ENCODE data around the gene PPP1R11.
"Not testable (repeated sequence)": the region's sequence is repeated elsewhere in the genome, so short reads cannot be mapped to it uniquely, and the experiment has no call there.

PPP1R11 gene

GRCh38 chr6:30066577-30067459 lies at the start of gene PPP1R11:
PPP1R11 (plus strand) TSS chr6:30067198; CDS start chr6:30067411, 213 bp downstream.
- DNase-seq: peak; percentile 97
- Mint-ChIP-seq H3K4me1 (ENCODE audit: low read depth) (peaks cover 60% of the 10 kb centered on the region), H3K9me3 (peaks cover 6% of the 10 kb centered on the region), H3K27me3 (peaks cover 15% of the 10 kb centered on the region), H3K36me3 (ENCODE audit: low read depth) (peaks cover 78% of the 10 kb centered on the region), H3K4me3 (peak within 1 kb of the TSS; percentile 92), H3K27ac (peak within 1 kb of the TSS; percentile 98)

- DNase-seq: no peak
- H3K27me3 Mint-ChIP-seq: no peaks in the 10 kb centered on the region
- H3K4me3 Mint-ChIP-seq: no peak overlapping the region
- H3K36me3 Mint-ChIP-seq (ENCODE audit: low read depth): peaks cover 23% of the 10 kb centered on the region
- H3K27ac Mint-ChIP-seq: no peak overlapping the region
- H3K9me3 Mint-ChIP-seq: no peaks in the 10 kb centered on the region
- H3K4me1 Mint-ChIP-seq (ENCODE audit: low read depth): no peaks in the 10 kb centered on the region
Observed at GRCh38 chr6:30019819-30020218, 47.2 kb upstream of the PPP1R11 start.

- no peak overlapping the region for H3K4me3 Mint-ChIP-seq
- peaks cover 20% of the 10 kb centered on the region for H3K36me3 Mint-ChIP-seq (ENCODE audit: low read depth)
- no peak for DNase-seq
- H3K4me1 Mint-ChIP-seq (ENCODE audit: low read depth): no peaks in the 10 kb centered on the region
- H3K9me3 Mint-ChIP-seq: no peaks in the 10 kb centered on the region
- no peak overlapping the region for H3K27ac Mint-ChIP-seq
- H3K27me3 Mint-ChIP-seq: no peaks in the 10 kb centered on the region
Observed at GRCh38 chr6:30020626-30021025, 46.4 kb upstream of the PPP1R11 start.

- H3K4me3 Mint-ChIP-seq: no peak overlapping the region
- no peak for DNase-seq
- H3K4me1 Mint-ChIP-seq (ENCODE audit: low read depth): no peaks in the 10 kb centered on the region
- no peak overlapping the region for H3K27ac Mint-ChIP-seq
- no peaks in the 10 kb centered on the region for H3K27me3 Mint-ChIP-seq
- H3K36me3 Mint-ChIP-seq (ENCODE audit: low read depth): peaks cover 22% of the 10 kb centered on the region
- H3K9me3 Mint-ChIP-seq: no peaks in the 10 kb centered on the region
Observed at GRCh38 chr6:30022189-30022588, 44.8 kb upstream of the PPP1R11 start.

- not testable (repeated sequence) for H3K27me3 Mint-ChIP-seq; H3K4me3 Mint-ChIP-seq; H3K4me1 Mint-ChIP-seq (ENCODE audit: low read depth); DNase-seq; H3K27ac Mint-ChIP-seq; H3K9me3 Mint-ChIP-seq
- H3K36me3 Mint-ChIP-seq (ENCODE audit: low read depth): peaks cover 22% of the 10 kb centered on the region
Observed at GRCh38 chr6:30022712-30023111, 44.3 kb upstream of the PPP1R11 start.

GRCh38 chr6:30025186-30025585 lies 41.8 kb upstream of the PPP1R11 start:
- no peaks in the 10 kb centered on the region for H3K4me1 Mint-ChIP-seq (ENCODE audit: low read depth)
- H3K27ac Mint-ChIP-seq: no peak overlapping the region
- H3K9me3 Mint-ChIP-seq: no peaks in the 10 kb centered on the region
- H3K36me3 Mint-ChIP-seq (ENCODE audit: low read depth): peaks cover 14% of the 10 kb centered on the region
- no peak overlapping the region for H3K4me3 Mint-ChIP-seq
- no peaks in the 10 kb centered on the region for H3K27me3 Mint-ChIP-seq
- no peak for DNase-seq

GRCh38 chr6:30029588-30029987 lies 37.4 kb upstream of the PPP1R11 start:
- Mint-ChIP-seq H3K27ac (no peak overlapping the region), H3K36me3 (ENCODE audit: low read depth) (peaks cover 28% of the 10 kb centered on the region), H3K27me3 (no peaks in the 10 kb centered on the region), H3K4me1 (ENCODE audit: low read depth) (no peaks in the 10 kb centered on the region), H3K4me3 (no peak overlapping the region), H3K9me3 (no peaks in the 10 kb centered on the region)
- no peak for DNase-seq

- H3K9me3 Mint-ChIP-seq: no peaks in the 10 kb centered on the region
- no peaks in the 10 kb centered on the region for H3K4me1 Mint-ChIP-seq (ENCODE audit: low read depth)
- DNase-seq: no peak
- no peaks in the 10 kb centered on the region for H3K27me3 Mint-ChIP-seq
- H3K27ac Mint-ChIP-seq: no peak overlapping the region
- H3K4me3 Mint-ChIP-seq: no peak overlapping the region
- H3K36me3 Mint-ChIP-seq (ENCODE audit: low read depth): peaks cover 34% of the 10 kb centered on the region
Observed at GRCh38 chr6:30031381-30031780, 35.6 kb upstream of the PPP1R11 start.

- not testable (repeated sequence) for H3K9me3 Mint-ChIP-seq; H3K4me1 Mint-ChIP-seq (ENCODE audit: low read depth); DNase-seq; H3K27ac Mint-ChIP-seq; H3K27me3 Mint-ChIP-seq; H3K4me3 Mint-ChIP-seq
- H3K36me3 Mint-ChIP-seq (ENCODE audit: low read depth): peaks cover 32% of the 10 kb centered on the region
Observed at GRCh38 chr6:30033440-30033839, 33.6 kb upstream of the PPP1R11 start.

- no peak for DNase-seq
- Mint-ChIP-seq H3K4me1 (ENCODE audit: low read depth) (no peaks in the 10 kb centered on the region), H3K36me3 (ENCODE audit: low read depth) (peaks cover 29% of the 10 kb centered on the region), H3K9me3 (no peaks in the 10 kb centered on the region), H3K4me3 (no peak overlapping the region), H3K27me3 (no peaks in the 10 kb centered on the region), H3K27ac (no peak overlapping the region)
Observed at GRCh38 chr6:30035784-30036183, 31.2 kb upstream of the PPP1R11 start.

- H3K27ac Mint-ChIP-seq: no peak overlapping the region
- peaks cover 1% of the 10 kb centered on the region for H3K4me1 Mint-ChIP-seq (ENCODE audit: low read depth)
- H3K9me3 Mint-ChIP-seq: no peaks in the 10 kb centered on the region
- no peak for DNase-seq
- peaks cover 24% of the 10 kb centered on the region for H3K36me3 Mint-ChIP-seq (ENCODE audit: low read depth)
- H3K4me3 Mint-ChIP-seq: no peak overlapping the region
- no peaks in the 10 kb centered on the region for H3K27me3 Mint-ChIP-seq
Observed at GRCh38 chr6:30037182-30037788, 29.7 kb upstream of the PPP1R11 start.

- H3K4me3 Mint-ChIP-seq: no peak overlapping the region
- no peak for DNase-seq
- no peaks in the 10 kb centered on the region for H3K9me3 Mint-ChIP-seq
- H3K27me3 Mint-ChIP-seq: no peaks in the 10 kb centered on the region
- no peak overlapping the region for H3K27ac Mint-ChIP-seq
- H3K4me1 Mint-ChIP-seq (ENCODE audit: low read depth): peaks cover 11% of the 10 kb centered on the region
- H3K36me3 Mint-ChIP-seq (ENCODE audit: low read depth): peaks cover 6% of the 10 kb centered on the region
Observed at GRCh38 chr6:30041221-30041620, 25.8 kb upstream of the PPP1R11 start.

- no peak for DNase-seq
- H3K36me3 Mint-ChIP-seq (ENCODE audit: low read depth): peaks cover 6% of the 10 kb centered on the region
- peaks cover 11% of the 10 kb centered on the region for H3K4me1 Mint-ChIP-seq (ENCODE audit: low read depth)
- no peak overlapping the region for H3K27ac Mint-ChIP-seq
- no peaks in the 10 kb centered on the region for H3K9me3 Mint-ChIP-seq
- H3K4me3 Mint-ChIP-seq: no peak overlapping the region
- H3K27me3 Mint-ChIP-seq: no peaks in the 10 kb centered on the region
Observed at GRCh38 chr6:30041821-30042220, 25.2 kb upstream of the PPP1R11 start.

GRCh38 chr6:30042476-30042875 lies 24.5 kb upstream of the PPP1R11 start:
- no peak overlapping the region for H3K4me3 Mint-ChIP-seq
- DNase-seq: no peak
- H3K4me1 Mint-ChIP-seq (ENCODE audit: low read depth): peaks cover 14% of the 10 kb centered on the region
- no peak overlapping the region for H3K27ac Mint-ChIP-seq
- no peaks in the 10 kb centered on the region for H3K27me3 Mint-ChIP-seq
- H3K9me3 Mint-ChIP-seq: no peaks in the 10 kb centered on the region
- peaks cover 6% of the 10 kb centered on the region for H3K36me3 Mint-ChIP-seq (ENCODE audit: low read depth)

- Mint-ChIP-seq H3K4me1 (ENCODE audit: low read depth) (peaks cover 14% of the 10 kb centered on the region), H3K9me3 (no peaks in the 10 kb centered on the region), H3K4me3 (no peak overlapping the region), H3K27ac (no peak overlapping the region), H3K36me3 (ENCODE audit: low read depth) (peaks cover 6% of the 10 kb centered on the region), H3K27me3 (no peaks in the 10 kb centered on the region)
- no peak for DNase-seq
Observed at GRCh38 chr6:30042914-30043313, 24.1 kb upstream of the PPP1R11 start.
